IPS-18a (cell line): ENCODE measurements around the gene SIL1.

Experiments
- H3K27ac ChIP-seq: one replicate; pipeline ENCODE4 v1.5.1; 2013; ENCODE audit warnings: low read length
- H3K27me3 ChIP-seq: one replicate; pipeline ENCODE4 v1.6.1; 2013; ENCODE audit warnings: mild to moderate bottlenecking, low read length; ENCODE audit not compliant: control insufficient read depth, insufficient read depth
- H3K36me3 ChIP-seq: one replicate; pipeline ENCODE4 v1.6.1; 2013; ENCODE audit warnings: low read depth, low read length; ENCODE audit not compliant: control insufficient read depth
- H3K4me1 ChIP-seq: one replicate; pipeline ENCODE4 v1.6.1; 2013; ENCODE audit warnings: low read depth, low read length; ENCODE audit not compliant: control insufficient read depth
- H3K4me3 ChIP-seq: one replicate; pipeline ENCODE4 v1.5.1; 2013; ENCODE audit warnings: low read length
- H3K9ac ChIP-seq: one replicate; pipeline ENCODE4 v1.6.1; 2013; ENCODE audit warnings: mild to moderate bottlenecking, low read length, moderate library complexity
- H3K9me3 ChIP-seq: one replicate; pipeline ENCODE4 v1.6.1; 2013; ENCODE audit warnings: low read depth, low read length; ENCODE audit not compliant: control insufficient read depth

SIL1 gene

GRCh38 chr5:138910546-138911185, 287.5 kb downstream of the SIL1 start:
- H3K27ac ChIP-seq: no peak overlapping the region
- no peaks in the 10 kb centered on the region for H3K9me3 ChIP-seq
- no peak overlapping the region for H3K4me3 ChIP-seq
- peaks cover 11% of the 10 kb centered on the region for H3K36me3 ChIP-seq
- no peak overlapping the region for H3K9ac ChIP-seq
- H3K4me1 ChIP-seq: no peaks in the 10 kb centered on the region
- no peaks in the 10 kb centered on the region for H3K27me3 ChIP-seq

GRCh38 chr5:138909734-138910133, 288.4 kb downstream of the SIL1 start:
- H3K4me3 ChIP-seq: no peak overlapping the region
- H3K9ac ChIP-seq: no peak overlapping the region
- H3K27ac ChIP-seq: no peak overlapping the region
- no peaks in the 10 kb centered on the region for H3K27me3 ChIP-seq
- peaks cover 18% of the 10 kb centered on the region for H3K36me3 ChIP-seq
- H3K9me3 ChIP-seq: no peaks in the 10 kb centered on the region
- no peaks in the 10 kb centered on the region for H3K4me1 ChIP-seq

- Histone ChIP-seq H3K27me3 (no peaks in the 10 kb centered on the region), H3K27ac (no peak overlapping the region), H3K9ac (no peak overlapping the region), H3K9me3 (no peaks in the 10 kb centered on the region), H3K4me1 (no peaks in the 10 kb centered on the region), H3K4me3 (no peak overlapping the region), H3K36me3 (peaks cover 31% of the 10 kb centered on the region)
Measured at GRCh38 chr5:138905541-138905940, 292.6 kb downstream of the SIL1 start.

GRCh38 chr5:138903130-138903775, 294.9 kb downstream of the SIL1 start:
- H3K27ac ChIP-seq: no peak overlapping the region

GRCh38 chr5:138901716-138902115, 296.5 kb downstream of the SIL1 start:
- Histone ChIP-seq H3K9me3 (no peaks in the 10 kb centered on the region), H3K9ac (no peak overlapping the region), H3K27ac (no peak overlapping the region), H3K36me3 (peaks cover 35% of the 10 kb centered on the region), H3K4me3 (no peak overlapping the region), H3K27me3 (no peaks in the 10 kb centered on the region), H3K4me1 (no peaks in the 10 kb centered on the region)

More at GRCh38 chr5:138903130-138903775, 294.9 kb downstream of the SIL1 start:
- Histone ChIP-seq H3K4me1 (no peaks in the 10 kb centered on the region), H3K36me3 (peaks cover 35% of the 10 kb centered on the region), H3K4me3 (no peak overlapping the region), H3K9ac (no peak overlapping the region), H3K9me3 (no peaks in the 10 kb centered on the region), H3K27me3 (no peaks in the 10 kb centered on the region)

- Histone ChIP-seq H3K27ac (no peak overlapping the region), H3K9me3 (no peaks in the 10 kb centered on the region), H3K9ac (no peak overlapping the region), H3K4me1 (no peaks in the 10 kb centered on the region), H3K27me3 (no peaks in the 10 kb centered on the region), H3K36me3 (peaks cover 28% of the 10 kb centered on the region), H3K4me3 (no peak overlapping the region)
Measured at GRCh38 chr5:138900281-138900965, 297.7 kb downstream of the SIL1 start.

- no peak overlapping the region for H3K27ac ChIP-seq
- H3K4me3 ChIP-seq: no peak overlapping the region
- H3K9me3 ChIP-seq: no peaks in the 10 kb centered on the region
- no peaks in the 10 kb centered on the region for H3K4me1 ChIP-seq
- H3K36me3 ChIP-seq: peaks cover 16% of the 10 kb centered on the region
- no peaks in the 10 kb centered on the region for H3K27me3 ChIP-seq
- H3K9ac ChIP-seq: no peak overlapping the region
Measured at GRCh38 chr5:138898742-138899141, 299.4 kb downstream of the SIL1 start.

GRCh38 chr5:138898299-138898698, 299.9 kb downstream of the SIL1 start:
- H3K4me1 ChIP-seq: no peaks in the 10 kb centered on the region
- no peak overlapping the region for H3K27ac ChIP-seq
- peaks cover 13% of the 10 kb centered on the region for H3K36me3 ChIP-seq

More at GRCh38 chr5:138898299-138898698, 299.9 kb downstream of the SIL1 start:
- Histone ChIP-seq H3K9ac (no peak overlapping the region), H3K27me3 (no peaks in the 10 kb centered on the region), H3K9me3 (no peaks in the 10 kb centered on the region), H3K4me3 (no peak overlapping the region)
